ENCODE results near the gene MYO9B. TPM values are rescaled to one million over a fixed set of nuclear protein-coding genes. Genes with fewer than 3 reads are reported as not detected.

MYO9B gene
- total RNA-seq, 5 donors from 2014 or later (not counting 1 experiment from before 2014, with no cell fraction given), result 185 to 220 (median 202) TPM

DNA sequence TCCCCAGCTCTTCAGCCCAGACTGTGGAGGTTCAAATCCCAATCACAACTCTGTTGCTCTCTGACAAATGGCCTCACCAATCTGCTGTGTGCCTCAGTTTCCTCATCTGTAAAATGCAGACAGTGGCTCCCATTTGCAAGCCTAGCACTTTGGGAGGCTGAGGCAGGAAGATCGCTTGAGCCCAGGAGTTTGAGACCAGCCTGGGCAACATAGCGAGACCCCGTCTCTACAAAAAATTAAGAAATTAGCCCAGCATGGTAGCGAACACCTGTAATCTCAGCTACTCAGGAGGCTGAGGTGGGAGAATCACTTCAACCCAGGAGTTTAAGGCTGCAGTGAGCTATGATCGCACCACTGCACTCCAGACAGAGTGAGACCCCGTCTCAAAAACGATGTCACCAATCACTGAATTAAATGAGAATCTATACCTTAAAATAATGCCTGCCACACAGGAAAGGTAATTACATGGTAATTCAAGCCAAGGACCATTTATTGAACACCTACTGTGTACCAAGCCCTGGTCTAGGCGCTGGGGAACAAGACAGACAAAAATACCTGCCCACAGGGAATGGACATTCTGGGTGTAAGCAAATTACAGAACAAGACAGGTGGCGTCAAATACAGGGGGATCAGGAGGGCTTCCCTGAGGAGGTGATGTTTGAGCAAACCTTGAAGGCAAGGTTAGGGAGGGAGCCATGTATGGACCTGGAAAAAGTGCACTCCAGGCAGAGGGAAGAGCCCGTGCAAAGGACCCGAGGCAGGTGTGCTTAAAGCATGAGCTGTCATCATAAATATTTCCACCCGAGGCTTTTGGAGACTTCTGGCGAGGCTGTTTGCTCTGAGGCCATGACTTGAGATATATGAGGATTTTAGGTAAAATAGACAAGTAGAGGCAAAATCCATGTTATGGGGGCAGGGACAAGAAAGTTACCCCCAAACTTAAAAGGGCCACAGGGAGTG lies 162.4 kb downstream of the MYO9B start:
- no peaks in the 10 kb centered on the region for H3K9me3 ChIP-seq
- no peak for ATAC-seq (replicated peaks in 1 of 4)
- H3K36me3 Mint-ChIP-seq, result no peaks in the 10 kb centered on the region
- H3K27me3 ChIP-seq (replicated peaks in 1 of 2; ENCODE audit: control insufficient read depth in 2 of 2, extremely low read depth in 1 of 2, insufficient read depth in 2 of 2, low read length in 1 of 2), result no peaks in the 10 kb centered on the region
- H3K4me1 Mint-ChIP-seq, result peaks cover 6 to 17% (median 13%) of the 10 kb centered on the region in 3 donors
- H3K4me1 ChIP-seq (ENCODE audit: control insufficient read depth in 1 of 2, extremely low read depth in 1 of 2, insufficient read depth in 2 of 2, low read length in 2 of 2), result peaks cover 6 to 21% of the 10 kb centered on the region in 2 experiments
- no peaks in the 10 kb centered on the region for H3K36me3 ChIP-seq (ENCODE audit: control insufficient read depth in 2 of 2, extremely low read depth in 1 of 2, insufficient read depth in 1 of 2, low read length in 1 of 2)
- ChIA-PET POLR2A (no interaction called here), CTCF (interaction anchor here (0.6 to 0.7 kb wide), 2 partner anchors 19 to 280 kb away, joined by 3 to 6 read pairs; no protein-coding TSS in a partner anchor)
- no peaks in the 10 kb centered on the region for H3K9me3 Mint-ChIP-seq
- no peaks in the 10 kb centered on the region for H3K27me3 Mint-ChIP-seq
- WGBS (ENCODE audit: insufficient coverage), result 100% methylated on average over 3 of the region's 13 CpGs
- H3K4me3 ChIP-seq (ENCODE audit: control insufficient read depth in 1 of 2, extremely low read depth in 1 of 2, low read length in 1 of 2), result no peak overlapping the region
- H3K27ac ChIP-seq (ENCODE audit: low read length), result no peak overlapping the region
- no peak for DNase-seq
- peak overlapping the region; percentile 29 to 74 (median 57) for H3K4me3 Mint-ChIP-seq
- peak overlapping the region; percentile 48 to 49 for H3K27ac Mint-ChIP-seq

DNA sequence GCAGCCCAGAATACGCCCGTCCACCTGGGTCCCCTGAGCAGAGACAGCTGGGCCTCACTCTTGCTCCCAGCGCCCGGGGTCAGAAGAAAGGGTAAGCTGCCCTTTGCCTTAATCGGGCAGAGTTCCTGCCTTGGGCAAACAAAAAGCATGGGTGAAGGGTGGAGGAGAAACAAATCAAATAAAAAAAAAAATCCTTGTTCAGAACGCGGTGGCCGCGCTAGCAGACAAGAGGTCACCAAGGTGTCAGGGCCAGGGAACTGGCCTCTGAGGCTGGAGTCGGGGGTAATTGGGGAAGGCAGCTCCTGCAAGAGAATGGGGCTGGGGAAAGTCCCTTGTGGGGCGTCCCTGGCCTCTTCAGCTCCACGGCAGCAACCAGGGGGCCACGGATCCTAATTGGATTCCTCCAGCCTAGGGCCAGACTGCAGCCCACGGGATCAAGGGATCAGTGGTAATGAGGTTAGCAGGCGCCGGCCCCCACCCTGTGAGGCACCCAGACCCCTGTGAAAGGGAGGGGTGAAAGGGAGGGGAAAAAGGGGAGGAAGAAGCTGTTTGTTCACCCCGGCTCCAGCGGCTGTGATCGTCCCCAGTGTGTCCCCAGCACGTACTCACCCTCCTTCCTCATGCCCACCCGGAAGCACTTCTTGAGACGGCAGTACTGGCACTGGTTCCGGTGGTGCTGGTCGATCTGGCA lies 164.6 kb downstream of the MYO9B start:
- ChIA-PET POLR2A (no interaction called here), CTCF (no interaction called here)
- peaks cover 0 to 7% (median 6%) of the 10 kb centered on the region in 3 donors for H3K4me1 Mint-ChIP-seq
- H3K36me3 Mint-ChIP-seq, result no peaks in the 10 kb centered on the region
- 87% methylated on average over 18 of the region's 24 CpGs for WGBS (ENCODE audit: insufficient coverage)
- H3K9me3 ChIP-seq, result no peaks in the 10 kb centered on the region
- H3K4me3 ChIP-seq (ENCODE audit: control insufficient read depth in 1 of 2, extremely low read depth in 1 of 2, low read length in 1 of 2), result no peak overlapping the region
- H3K27me3 Mint-ChIP-seq, result no peaks in the 10 kb centered on the region
- DNase-seq, result no peak
- H3K4me3 Mint-ChIP-seq, result no peak overlapping the region
- H3K9me3 Mint-ChIP-seq, result no peaks in the 10 kb centered on the region
- H3K4me1 ChIP-seq (ENCODE audit: control insufficient read depth in 1 of 2, extremely low read depth in 1 of 2, insufficient read depth in 2 of 2, low read length in 2 of 2), result peaks cover 2 to 15% of the 10 kb centered on the region in 2 experiments
- no peaks in the 10 kb centered on the region for H3K36me3 ChIP-seq (ENCODE audit: control insufficient read depth in 2 of 2, extremely low read depth in 1 of 2, insufficient read depth in 1 of 2, low read length in 1 of 2)
- H3K27ac ChIP-seq (ENCODE audit: low read length), result no peak overlapping the region
- H3K27ac Mint-ChIP-seq, result peak overlapping the region in 1 of 2 donors; percentile 34
- peaks cover 0 to 2% of the 10 kb centered on the region in 2 experiments for H3K27me3 ChIP-seq (replicated peaks in 1 of 2; ENCODE audit: control insufficient read depth in 2 of 2, extremely low read depth in 1 of 2, insufficient read depth in 2 of 2, low read length in 1 of 2)
- no peak for ATAC-seq (replicated peaks in 1 of 4)

DNA sequence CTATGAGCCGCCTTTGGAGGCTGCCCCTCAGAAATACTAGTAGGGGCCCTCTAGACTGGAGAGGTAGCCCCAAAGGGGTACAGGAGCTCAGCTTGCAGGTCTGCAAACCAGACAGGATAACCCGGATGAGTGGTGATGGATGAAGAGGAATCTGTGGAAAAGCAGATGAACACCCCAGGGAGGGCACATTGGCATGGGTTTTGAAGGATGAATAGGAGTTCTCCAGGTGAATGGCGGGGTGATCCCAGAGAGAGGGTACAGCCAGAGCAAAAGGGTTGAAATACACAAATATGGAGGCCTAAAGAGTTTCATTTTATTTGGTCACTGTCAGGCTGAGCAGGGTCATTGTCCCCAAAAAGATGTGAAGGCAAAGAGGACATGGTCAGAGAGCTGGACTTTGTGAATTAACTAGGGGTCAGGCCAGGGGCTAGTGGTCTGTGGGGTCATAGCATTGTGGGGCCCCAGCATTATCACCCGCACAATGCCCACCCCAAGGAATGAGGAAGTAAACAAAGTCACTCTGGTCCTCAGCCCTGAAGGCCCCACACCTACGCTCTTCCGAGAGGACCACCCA lies 165.3 kb downstream of the MYO9B start:
- POLR2A ChIA-PET, result no interaction called here
- Mint-ChIP-seq H3K27ac (peak overlapping the region; percentile 34 to 72), H3K36me3 (no peaks in the 10 kb centered on the region), H3K4me3 (no peak overlapping the region), H3K27me3 (no peaks in the 10 kb centered on the region), H3K9me3 (no peaks in the 10 kb centered on the region), H3K4me1 (peaks cover 0 to 7% (median 6%) of the 10 kb centered on the region in 3 donors)
- no peak overlapping the region for H3K27ac ChIP-seq (ENCODE audit: low read length)
- no peak for ATAC-seq (replicated peaks in 1 of 4)
- 100% methylated on average over 4 of the region's 6 CpGs for WGBS (ENCODE audit: insufficient coverage)
- peaks cover 2 to 13% of the 10 kb centered on the region in 2 experiments for H3K4me1 ChIP-seq (ENCODE audit: control insufficient read depth in 1 of 2, extremely low read depth in 1 of 2, insufficient read depth in 2 of 2, low read length in 2 of 2)
- CTCF ChIA-PET, result no interaction called here
- H3K27me3 ChIP-seq (replicated peaks in 1 of 2; ENCODE audit: control insufficient read depth in 2 of 2, extremely low read depth in 1 of 2, insufficient read depth in 2 of 2, low read length in 1 of 2), result peaks cover 0 to 2% of the 10 kb centered on the region in 2 experiments
- no peaks in the 10 kb centered on the region for H3K9me3 ChIP-seq
- H3K36me3 ChIP-seq (ENCODE audit: control insufficient read depth in 2 of 2, extremely low read depth in 1 of 2, insufficient read depth in 1 of 2, low read length in 1 of 2), result no peaks in the 10 kb centered on the region
- DNase-seq, result no peak
- no peak overlapping the region for H3K4me3 ChIP-seq (ENCODE audit: control insufficient read depth in 1 of 2, extremely low read depth in 1 of 2, low read length in 1 of 2)

DNA sequence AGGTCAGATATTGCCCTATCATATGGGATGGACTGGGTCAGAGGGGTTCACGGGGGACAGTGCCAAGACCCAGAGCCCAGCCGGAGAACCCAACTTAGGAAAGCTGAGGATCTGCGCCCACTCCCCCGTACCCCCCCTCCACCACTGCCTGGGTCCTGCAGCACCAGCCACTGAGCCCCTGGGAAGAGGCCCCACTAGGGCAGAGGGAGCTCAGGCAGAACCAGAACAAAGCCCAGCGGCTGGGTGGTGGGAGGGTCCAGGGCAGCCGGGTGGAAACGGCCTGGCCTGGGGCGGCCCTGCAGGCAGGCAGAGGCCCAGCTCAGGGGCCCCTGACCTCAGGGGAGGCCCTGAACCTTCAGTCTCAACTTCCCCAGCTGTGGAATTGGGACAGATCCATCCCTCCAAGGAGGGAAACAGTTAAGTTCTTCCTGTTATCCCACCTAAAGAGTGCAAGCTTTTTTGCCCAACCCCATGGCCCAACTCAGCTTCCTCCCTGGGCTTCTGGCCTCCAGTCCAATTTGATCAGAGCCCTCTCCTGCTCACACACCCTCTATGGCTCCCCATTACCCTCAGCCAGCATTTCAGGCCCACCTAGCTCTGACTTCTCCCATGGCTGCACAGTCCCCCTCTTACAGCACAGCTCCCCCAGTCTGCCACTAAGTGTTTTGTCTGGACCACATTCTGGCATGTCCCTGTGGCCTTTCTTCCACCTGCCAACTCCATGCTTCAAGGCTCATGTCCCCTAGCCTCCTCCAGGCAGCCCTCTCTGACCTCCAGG lies 167.0 kb downstream of the MYO9B start:
- POLR2A ChIA-PET, result no interaction called here
- Histone ChIP-seq H3K27me3 (replicated peaks in 1 of 2; ENCODE audit: control insufficient read depth in 2 of 2, extremely low read depth in 1 of 2, insufficient read depth in 2 of 2, low read length in 1 of 2) (peaks cover 0 to 15% of the 10 kb centered on the region in 2 experiments), H3K9me3 (no peaks in the 10 kb centered on the region), H3K36me3 (ENCODE audit: control insufficient read depth in 2 of 2, extremely low read depth in 1 of 2, insufficient read depth in 1 of 2, low read length in 1 of 2) (no peaks in the 10 kb centered on the region), H3K27ac (ENCODE audit: low read length) (no peak overlapping the region), H3K4me3 (ENCODE audit: control insufficient read depth in 1 of 2, extremely low read depth in 1 of 2, low read length in 1 of 2) (no peak overlapping the region), H3K4me1 (ENCODE audit: control insufficient read depth in 1 of 2, extremely low read depth in 1 of 2, insufficient read depth in 2 of 2, low read length in 2 of 2) (peaks cover 0 to 19% of the 10 kb centered on the region in 2 experiments)
- Mint-ChIP-seq H3K9me3 (no peaks in the 10 kb centered on the region), H3K4me1 (peaks cover 0 to 17% (median 6%) of the 10 kb centered on the region in 3 donors), H3K36me3 (no peaks in the 10 kb centered on the region), H3K27ac (peak overlapping the region; percentile 50 to 77), H3K27me3 (peaks cover 5 to 6% of the 10 kb centered on the region in 2 donors), H3K4me3 (peak overlapping the region in 1 of 3 donors; percentile 11)
- DNase-seq (no peak), ATAC-seq (replicated peaks in 1 of 4) (no peak)
- CTCF ChIA-PET, result no interaction called here
- 80% methylated on average over 2 of the region's 8 CpGs for WGBS (ENCODE audit: insufficient coverage)

DNA sequence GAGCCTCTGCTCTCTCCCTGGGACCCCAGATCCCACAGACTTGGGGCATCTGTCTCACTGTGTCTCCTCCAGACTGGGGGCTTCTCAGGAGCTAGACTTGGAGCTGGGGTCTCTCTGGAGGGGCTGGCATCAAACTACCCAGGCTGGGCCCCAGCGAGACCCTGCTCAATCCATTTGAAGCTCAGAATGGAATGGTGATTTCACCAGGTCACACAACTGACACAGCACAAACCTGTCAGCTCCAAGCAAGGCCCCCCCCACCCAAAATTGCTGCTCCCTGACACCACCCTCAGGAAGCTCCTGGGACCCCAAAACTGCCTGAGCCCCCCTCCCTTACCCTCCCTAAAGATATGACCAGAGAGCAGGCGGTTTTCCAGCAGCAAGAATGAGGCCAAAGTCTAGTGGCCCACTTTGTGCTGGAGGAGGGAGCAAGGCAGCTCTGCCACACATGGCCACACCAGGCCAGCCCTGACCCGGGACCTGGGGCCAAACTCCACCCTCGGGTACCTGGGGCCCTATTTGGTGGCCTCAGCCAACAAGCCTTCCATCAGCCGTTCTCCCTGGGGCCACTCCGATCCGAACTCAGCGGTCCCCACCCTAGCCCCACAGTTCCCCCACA lies 167.7 kb downstream of the MYO9B start:
- DNase-seq, result no peak
- CTCF ChIA-PET, result no interaction called here
- Mint-ChIP-seq H3K4me1 (peaks cover 0 to 16% (median 6%) of the 10 kb centered on the region in 3 donors), H3K27me3 (peaks cover 5 to 7% of the 10 kb centered on the region in 2 donors), H3K9me3 (no peaks in the 10 kb centered on the region), H3K4me3 (peak overlapping the region; percentile 41 to 57 (median 54)), H3K27ac (peak overlapping the region; percentile 50 to 77), H3K36me3 (no peaks in the 10 kb centered on the region)
- H3K27ac ChIP-seq (ENCODE audit: low read length), result no peak overlapping the region
- WGBS (ENCODE audit: insufficient coverage), result 97% methylated on average over 5 of the region's 8 CpGs
- no peaks in the 10 kb centered on the region for H3K9me3 ChIP-seq
- H3K27me3 ChIP-seq (replicated peaks in 1 of 2; ENCODE audit: control insufficient read depth in 2 of 2, extremely low read depth in 1 of 2, insufficient read depth in 2 of 2, low read length in 1 of 2), result peaks cover 0 to 18% of the 10 kb centered on the region in 2 experiments
- no peaks in the 10 kb centered on the region for H3K36me3 ChIP-seq (ENCODE audit: control insufficient read depth in 2 of 2, extremely low read depth in 1 of 2, insufficient read depth in 1 of 2, low read length in 1 of 2)
- no peak overlapping the region for H3K4me3 ChIP-seq (ENCODE audit: control insufficient read depth in 1 of 2, extremely low read depth in 1 of 2, low read length in 1 of 2)
- peaks cover 0 to 19% of the 10 kb centered on the region in 2 experiments for H3K4me1 ChIP-seq (ENCODE audit: control insufficient read depth in 1 of 2, extremely low read depth in 1 of 2, insufficient read depth in 2 of 2, low read length in 2 of 2)
- no peak for ATAC-seq (replicated peaks in 1 of 4)
- POLR2A ChIA-PET, result interaction anchor here in 1 of 2 donors (0.6 kb wide), 1 partner anchor 17 kb away, joined by 12 read pairs; the partner anchor contains the start of gene OCEL1

Measured in T-cell (primary cell).